ENCODE data around the gene CHEK1.

Gene CHEK1

GRCh38 chr11:125685228-125685627 lies 60.3 kb downstream of the CHEK1 start:
- Histone ChIP-seq H3K36me3 (ENCODE audit: control insufficient read depth, insufficient read depth, low read length) (no peaks in the 10 kb centered on the region; the same call in 1 of the 2 replicates), H3K27me3 (replicated peaks; ENCODE audit: control insufficient read depth, insufficient read depth, low read length) (no peaks in the 10 kb centered on the region), H3K4me3 (replicated peaks; ENCODE audit: low read depth, low read length) (no peak overlapping the region)
- TF ChIP-seq CTCF (IDR thresholded peaks at IDR 0.05; ENCODE audit: insufficient read depth, low read length, poor library complexity, severe bottlenecking): no peak
- no peak for DNase-seq (ENCODE audit: extremely low read depth, insufficient read length)

GRCh38 chr11:125688066-125688465 lies 63.1 kb downstream of the CHEK1 start:
- Histone ChIP-seq H3K27me3 (replicated peaks; ENCODE audit: control insufficient read depth, insufficient read depth, low read length) (no peaks in the 10 kb centered on the region), H3K4me3 (replicated peaks; ENCODE audit: low read depth, low read length) (no peak overlapping the region), H3K36me3 (ENCODE audit: control insufficient read depth, insufficient read depth, low read length) (no peaks in the 10 kb centered on the region; the same call in 1 of the 2 replicates)
- TF ChIP-seq CTCF (IDR thresholded peaks at IDR 0.05; ENCODE audit: insufficient read depth, low read length, poor library complexity, severe bottlenecking): no peak
- no peak for DNase-seq (ENCODE audit: extremely low read depth, insufficient read length)

- H3K4me3 ChIP-seq (replicated peaks; ENCODE audit: low read depth, low read length): no peak overlapping the region
- no peaks in the 10 kb centered on the region for H3K27me3 ChIP-seq (replicated peaks; ENCODE audit: control insufficient read depth, insufficient read depth, low read length)
- TF ChIP-seq CTCF (IDR thresholded peaks at IDR 0.05; ENCODE audit: insufficient read depth, low read length, poor library complexity, severe bottlenecking): no peak
- no peaks in the 10 kb centered on the region; the same call in 1 of the 2 replicates for H3K36me3 ChIP-seq (ENCODE audit: control insufficient read depth, insufficient read depth, low read length)
- DNase-seq (ENCODE audit: extremely low read depth, insufficient read length): no peak
These were observed 63.7 kb downstream of the CHEK1 start for GRCh38 chr11:125688632-125689031.

- no peak for TF ChIP-seq CTCF (IDR thresholded peaks at IDR 0.05; ENCODE audit: insufficient read depth, low read length, poor library complexity, severe bottlenecking)
- H3K36me3 ChIP-seq (ENCODE audit: control insufficient read depth, insufficient read depth, low read length): no peaks in the 10 kb centered on the region; the same call in 1 of the 2 replicates
- no peaks in the 10 kb centered on the region for H3K27me3 ChIP-seq (replicated peaks; ENCODE audit: control insufficient read depth, insufficient read depth, low read length)
- no peak for DNase-seq (ENCODE audit: extremely low read depth, insufficient read length)
- H3K4me3 ChIP-seq (replicated peaks; ENCODE audit: low read depth, low read length): no peak overlapping the region
These were observed 64.4 kb downstream of the CHEK1 start for GRCh38 chr11:125689274-125689859.

GRCh38 chr11:125690006-125690405 lies 65.0 kb downstream of the CHEK1 start:
- no peak for TF ChIP-seq CTCF (IDR thresholded peaks at IDR 0.05; ENCODE audit: insufficient read depth, low read length, poor library complexity, severe bottlenecking)
- no peaks in the 10 kb centered on the region; the same call in 1 of the 2 replicates for H3K36me3 ChIP-seq (ENCODE audit: control insufficient read depth, insufficient read depth, low read length)
- no peak overlapping the region for H3K4me3 ChIP-seq (replicated peaks; ENCODE audit: low read depth, low read length)
- H3K27me3 ChIP-seq (replicated peaks; ENCODE audit: control insufficient read depth, insufficient read depth, low read length): no peaks in the 10 kb centered on the region
- no peak for DNase-seq (ENCODE audit: extremely low read depth, insufficient read length)

- no peaks in the 10 kb centered on the region for H3K36me3 ChIP-seq (ENCODE audit: control insufficient read depth, insufficient read depth, low read length)
- H3K27me3 ChIP-seq (replicated peaks; ENCODE audit: control insufficient read depth, insufficient read depth, low read length): no peaks in the 10 kb centered on the region
- no peak overlapping the region for H3K4me3 ChIP-seq (replicated peaks; ENCODE audit: low read depth, low read length)
- no peak for DNase-seq (ENCODE audit: extremely low read depth, insufficient read length)
- TF ChIP-seq CTCF (IDR thresholded peaks at IDR 0.05; ENCODE audit: insufficient read depth, low read length, poor library complexity, severe bottlenecking): no peak
These were observed 67.9 kb downstream of the CHEK1 start for GRCh38 chr11:125692887-125693286.

Data from GM06990 (cell line).